ENCODE results near the gene ATP10A. TPM values are rescaled to one million over a fixed set of nuclear protein-coding genes. Genes with fewer than 3 reads are reported as not detected.
A peak's percentile ranks its signal among the peaks of the same experiment; 100 is the strongest.

ATP10A gene
- 1.3 and 4.2 TPM in 2 replicates for total RNA-seq

GRCh38 chr15:25863111-25863967, at the start of gene ATP10A:
Gene ATP10A, minus strand, starts transcription at chr15:25863327. Its CDS starts 231 bp downstream, at chr15:25863096.
- peak; percentile 17 for DNase-seq (ENCODE audit: low read depth)
- TF ChIP-seq CTCF (IDR thresholded peaks at IDR 0.05; ENCODE audit: insufficient read depth, low read depth, low read length): no peak
- peak within 1 kb of the TSS; percentile 27 for H3K4me3 ChIP-seq (ENCODE audit: low read depth, low read length)

- H3K4me3 ChIP-seq (ENCODE audit: low read depth, low read length): no peak overlapping the region
- no peak for DNase-seq (ENCODE audit: low read depth)
- TF ChIP-seq CTCF (IDR thresholded peaks at IDR 0.05; ENCODE audit: insufficient read depth, low read depth, low read length): no peak
Measured at GRCh38 chr15:25912035-25912434, 48.9 kb upstream of the ATP10A start.

- DNase-seq (ENCODE audit: low read depth): no peak
- no peak overlapping the region for H3K4me3 ChIP-seq (ENCODE audit: low read depth, low read length)
- TF ChIP-seq CTCF (IDR thresholded peaks at IDR 0.05; ENCODE audit: insufficient read depth, low read depth, low read length): no peak
Measured at GRCh38 chr15:25910832-25911231, 47.7 kb upstream of the ATP10A start.

GRCh38 chr15:25909806-25910205, 46.7 kb upstream of the ATP10A start:
- no peak for DNase-seq (ENCODE audit: low read depth)
- TF ChIP-seq CTCF (IDR thresholded peaks at IDR 0.05; ENCODE audit: insufficient read depth, low read depth, low read length): no peak

GRCh38 chr15:25909325-25909724, 46.2 kb upstream of the ATP10A start:
- TF ChIP-seq CTCF (IDR thresholded peaks at IDR 0.05; ENCODE audit: insufficient read depth, low read depth, low read length): no peak
- DNase-seq (ENCODE audit: low read depth): no peak
- H3K4me3 ChIP-seq (ENCODE audit: low read depth, low read length): no peak overlapping the region

More at GRCh38 chr15:25909806-25910205, 46.7 kb upstream of the ATP10A start:
- H3K4me3 ChIP-seq (ENCODE audit: low read depth, low read length): no peak overlapping the region

- no peak for TF ChIP-seq CTCF (IDR thresholded peaks at IDR 0.05; ENCODE audit: insufficient read depth, low read depth, low read length)
- no peak overlapping the region for H3K4me3 ChIP-seq (ENCODE audit: low read depth, low read length)
- peak; percentile 4 for DNase-seq (ENCODE audit: low read depth)
Measured at GRCh38 chr15:25905140-25905539, 42.0 kb upstream of the ATP10A start.

All from fibroblast of villous mesenchyme (primary cell).